Ishikawa (cell line): ENCODE data around the gene NKD1.

Source experiments
- EP300 ChIP-seq: IDR thresholded peaks from 2 replicates; pipeline ENCODE4 v1.6.1; 2012; ENCODE audit warnings: borderline replicate concordance
- NFIC ChIP-seq: IDR thresholded peaks from 2 replicates; pipeline ENCODE4 v1.6.1; 2012
- TAF1 ChIP-seq: IDR thresholded peaks from 2 replicates; pipeline ENCODE4 v1.6.1; 2012; ENCODE audit warnings: low read depth, mild to moderate bottlenecking

DNA sequence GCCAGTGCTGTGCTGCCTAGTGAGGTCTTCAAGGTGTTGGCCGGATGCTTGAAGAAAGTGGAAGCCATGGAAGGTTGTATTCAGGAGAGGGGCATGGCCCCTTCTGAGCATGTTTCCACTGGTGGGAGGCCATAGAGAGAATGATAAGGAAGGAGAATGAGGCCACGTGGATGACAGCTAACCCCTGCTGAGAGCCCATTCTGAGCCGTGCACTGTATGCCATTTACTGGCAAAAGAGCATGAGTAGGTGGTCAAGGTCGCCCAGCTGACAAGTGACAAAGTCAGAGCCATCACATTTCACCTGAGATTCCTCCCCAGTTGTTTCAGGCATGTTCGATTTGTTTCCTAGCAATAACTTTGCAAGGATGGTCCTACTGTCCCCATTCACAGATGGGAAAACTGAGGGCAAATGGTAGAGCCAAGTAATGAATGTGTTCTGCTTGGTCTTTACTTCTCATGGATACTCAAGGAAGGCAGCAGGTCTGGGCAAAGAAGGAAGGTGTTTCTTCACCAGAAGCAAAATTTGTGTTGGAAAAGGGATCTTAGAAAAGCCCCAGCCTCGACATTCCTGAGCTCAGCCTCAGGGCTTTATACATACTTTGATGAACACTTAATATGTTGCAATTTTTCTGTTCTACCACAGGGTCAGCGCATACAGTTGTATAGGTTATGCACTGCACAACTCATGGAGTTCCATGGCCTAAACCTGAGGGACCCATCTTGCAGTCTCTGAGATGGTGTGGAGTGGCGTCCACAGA lies 10.5 kb upstream of the NKD1 start:
- TF ChIP-seq NFIC, result no peak
- TF ChIP-seq EP300, result no peak
- no peak for TF ChIP-seq TAF1
